PC-3 (cell line): ENCODE measurements around the gene MBD1. TPM values are rescaled to one million over a fixed set of nuclear protein-coding genes. Genes with fewer than 3 reads are reported as not detected.

Experiments
- ATAC-seq: fragments of 200-7000 bp; cut with Tn5 transposase; 2 replicates; pipeline ENCODE4 v1.9.1; 2020; ENCODE audit warnings: mild to moderate bottlenecking, moderate library complexity
- BruUV-seq: library from RNA; stranded (reverse); fragments of 400-500 nt; replicated peaks from 2 replicates; lab custom pipeline; 2021; lab: Mats Ljungman, UMichigan
- CTCF ChIA-PET: fragments of 300-600 bp; sonication (Branson Sonifier 250); formaldehyde crosslinking; loops from one replicate; lab custom pipeline; 2022; ENCODE audit warnings: antibody characterized with exemption; lab: Charles Lee
- POLR2A ChIA-PET: fragments of 300-600 bp; sonication (Branson Sonifier 250); formaldehyde crosslinking; loops from one replicate; lab custom pipeline; 2022; ENCODE audit warnings: antibody characterized with exemption; ENCODE audit not compliant: unreplicated experiment; lab: Charles Lee
- DNase-seq: peaks from one replicate; pipeline ENCODE4 v3.0.0-alpha.2; 2015
- H2AFZ ChIP-seq: fragments of 300-600 bp; sonication (generic); 2 replicates; pipeline ENCODE4 v1.6.0; 2016; ENCODE audit warnings: antibody characterized with exemption, low read length
- H3F3A ChIP-seq: fragments of 300-600 bp; sonication (generic); one replicate; pipeline ENCODE4 v1.6.0; 2017; ENCODE audit warnings: antibody characterized with exemption, low read length, control low read depth, mild to moderate bottlenecking; ENCODE audit not compliant: unreplicated experiment
- H3K27ac ChIP-seq: fragments of 300-600 bp; sonication (generic); 2 replicates; pipeline ENCODE4 v1.5.1; 2016; ENCODE audit warnings: mild to moderate bottlenecking, low read length
- H3K27me3 ChIP-seq: fragments of 300-600 bp; sonication (generic); 2 replicates; pipeline ENCODE4 v1.6.1; 2016; ENCODE audit warnings: low read length, mixed read lengths
- H3K36me3 ChIP-seq: fragments of 300-600 bp; sonication (generic); 2 replicates; pipeline ENCODE4 v1.6.1; 2016; ENCODE audit warnings: low read depth, mixed run types, low read length, mixed read lengths
- H3K4me1 ChIP-seq: fragments of 300-600 bp; sonication (generic); 2 replicates; pipeline ENCODE4 v1.5.1; 2016; ENCODE audit warnings: low read length; ENCODE audit not compliant: insufficient read depth
- H3K4me2 ChIP-seq: fragments of 300-600 bp; sonication (generic); 2 replicates; pipeline ENCODE4 v1.6.0; 2016; ENCODE audit warnings: low read length
- H3K4me3 ChIP-seq: fragments of 300-600 bp; sonication (generic); 2 replicates; pipeline ENCODE4 v1.5.1; 2016; ENCODE audit warnings: mild to moderate bottlenecking, low read length, mixed read lengths
- H3K79me2 ChIP-seq: fragments of 300-600 bp; sonication (generic); 2 replicates; pipeline ENCODE4 v1.6.1; 2017; ENCODE audit warnings: low read length, mixed read lengths
- H3K9ac ChIP-seq: fragments of 300-600 bp; sonication (generic); 2 replicates; pipeline ENCODE4 v1.6.0; 2016; ENCODE audit warnings: mild to moderate bottlenecking, low read length
- H3K9me2 ChIP-seq: fragments of 300-600 bp; sonication (generic); replicated peaks from 2 replicates; pipeline ENCODE4 v1.6.1; 2016; ENCODE audit warnings: mixed run types, low read length, mixed read lengths
- H3K9me3 ChIP-seq: fragments of 300-600 bp; sonication (generic); 2 replicates; pipeline ENCODE4 v1.6.1; 2016; ENCODE audit warnings: low read length, mixed read lengths
- H4K20me1 ChIP-seq: fragments of 300-600 bp; sonication (generic); 2 replicates; pipeline ENCODE4 v1.6.1; 2016; ENCODE audit warnings: low read length, mixed read lengths
- EZH2 ChIP-seq: fragments of 300-600 bp; sonication (generic); IDR thresholded peaks from one replicate; pipeline ENCODE4 v1.6.1; 2017; ENCODE audit warnings: antibody characterized with exemption, mild to moderate bottlenecking, low read length; ENCODE audit not compliant: unreplicated experiment
- EZH2phosphoT487 ChIP-seq: fragments of 300-600 bp; sonication (generic); IDR thresholded peaks from 2 replicates; pipeline ENCODE4 v1.6.1; 2018; ENCODE audit warnings: mild to moderate bottlenecking, antibody characterized with exemption, low read length, borderline replicate concordance
- intact Hi-C: fragments of 100-400 bp; cut with micrococcal nuclease; formaldehyde crosslinking; loops from 2 replicates; pipeline ENCODE4 v1.9.0; 2023
- total RNA-seq: library from RNA; depleted of rRNA; stranded (reverse); fragments of >200 nt; gene quantifications from 2 replicates; pipeline ENCODE4 v1.2.3, GENCODE V29; 2014
- TF ChIP-seq, protein P1 (sequence below): fragments of 300-600 bp; sonication (generic); conservative IDR thresholded peaks from 2 replicates; pipeline ENCODE4 v1.5.1; 2017; ENCODE audit warnings: antibody characterized with exemption, low read depth, mild to moderate bottlenecking, low read length

The MBD1 gene
- total RNA-seq, 1 experiment from 2014 or later, result 30.2 TPM

DNA sequence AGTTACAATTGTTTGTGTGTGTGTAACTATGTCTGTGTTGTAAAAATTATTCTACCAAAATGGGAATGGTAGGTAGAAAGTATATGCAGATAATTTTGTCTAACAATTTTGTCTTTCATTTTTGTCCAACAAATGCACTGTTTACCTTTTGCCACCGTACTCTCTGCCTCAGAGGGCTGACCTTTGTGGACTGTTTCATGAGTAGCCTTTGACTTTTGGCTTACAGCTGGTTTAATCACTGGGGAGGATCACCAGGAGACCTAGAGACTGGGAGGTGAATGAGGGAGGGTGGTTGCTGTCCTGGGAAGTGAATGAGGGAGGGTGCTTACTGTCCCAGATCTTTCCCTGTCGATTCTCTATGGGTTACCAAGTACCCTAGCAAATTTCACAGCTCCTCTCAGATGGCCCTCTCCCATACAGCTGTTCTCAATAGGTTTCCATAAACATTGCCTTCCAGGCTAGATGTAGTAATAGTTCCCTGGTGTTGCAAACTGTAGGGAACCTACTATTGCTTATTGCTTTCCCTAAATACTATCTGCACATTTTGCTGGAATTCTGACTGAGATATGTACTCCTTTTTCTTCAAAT lies 32.6 kb upstream of the MBD1 start:
- ChIA-PET POLR2A (no interaction called here), CTCF (no interaction called here)
- TF ChIP-seq EZH2, result no peak
- Histone ChIP-seq H3K27ac (no peak overlapping the region), H2AFZ (no peak overlapping the region), H3K9ac (no peak overlapping the region), H3F3A (no peaks in the 10 kb centered on the region), H3K9me2 (no peaks in the 10 kb centered on the region), H3K4me3 (no peak overlapping the region), H3K36me3 (no peaks in the 10 kb centered on the region), H3K27me3 (no peaks in the 10 kb centered on the region), H3K79me2 (no peaks in the 10 kb centered on the region), H3K4me2 (no peak overlapping the region), H4K20me1 (no peaks in the 10 kb centered on the region), H3K4me1 (no peaks in the 10 kb centered on the region), H3K9me3 (no peaks in the 10 kb centered on the region)
- DNase-seq, result no peak
- no peak for ATAC-seq
- intact Hi-C loops, result no loop called here
- no TSS peak for BruUV-seq

DNA sequence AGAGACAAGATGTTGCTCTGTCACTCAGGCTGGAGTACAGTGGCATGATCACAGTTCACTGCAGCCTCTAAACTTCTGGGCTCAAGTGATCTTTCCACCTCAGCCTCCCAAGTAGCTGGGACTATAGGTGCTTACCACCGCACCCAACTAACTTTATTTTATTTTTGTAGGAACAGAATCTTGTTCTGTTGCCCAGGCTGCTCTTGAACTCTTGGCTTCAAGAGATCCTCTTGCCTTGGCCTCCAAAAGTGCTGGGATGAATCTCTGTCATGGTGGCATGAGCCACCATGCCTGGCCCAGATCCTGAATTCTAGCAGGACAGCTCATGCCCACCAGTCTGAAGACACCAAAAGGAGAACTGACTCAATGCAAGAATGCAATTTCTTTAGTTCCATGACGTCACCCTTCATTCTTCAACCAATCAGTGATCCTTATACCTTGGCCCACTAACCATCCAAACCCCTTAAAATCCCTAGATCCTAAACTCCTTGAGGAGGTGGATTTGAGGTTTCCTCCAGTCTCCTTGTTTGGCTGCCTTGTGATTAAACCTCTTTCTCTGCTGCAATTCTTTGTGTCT lies 31.8 kb upstream of the MBD1 start:
- Histone ChIP-seq H3K4me1 (no peaks in the 10 kb centered on the region), H3K27ac (no peak overlapping the region), H3K9me3 (no peaks in the 10 kb centered on the region), H3K4me3 (no peak overlapping the region), H3K79me2 (no peaks in the 10 kb centered on the region), H3K36me3 (no peaks in the 10 kb centered on the region), H3F3A (no peaks in the 10 kb centered on the region), H3K4me2 (no peak overlapping the region), H3K27me3 (no peaks in the 10 kb centered on the region), H4K20me1 (no peaks in the 10 kb centered on the region), H3K9me2 (no peaks in the 10 kb centered on the region), H3K9ac (no peak overlapping the region), H2AFZ (no peak overlapping the region)
- no TSS peak for BruUV-seq
- TF ChIP-seq EZH2 (no peak), EZH2phosphoT487 (no peak)
- TF ChIP-seq, protein P1, sequence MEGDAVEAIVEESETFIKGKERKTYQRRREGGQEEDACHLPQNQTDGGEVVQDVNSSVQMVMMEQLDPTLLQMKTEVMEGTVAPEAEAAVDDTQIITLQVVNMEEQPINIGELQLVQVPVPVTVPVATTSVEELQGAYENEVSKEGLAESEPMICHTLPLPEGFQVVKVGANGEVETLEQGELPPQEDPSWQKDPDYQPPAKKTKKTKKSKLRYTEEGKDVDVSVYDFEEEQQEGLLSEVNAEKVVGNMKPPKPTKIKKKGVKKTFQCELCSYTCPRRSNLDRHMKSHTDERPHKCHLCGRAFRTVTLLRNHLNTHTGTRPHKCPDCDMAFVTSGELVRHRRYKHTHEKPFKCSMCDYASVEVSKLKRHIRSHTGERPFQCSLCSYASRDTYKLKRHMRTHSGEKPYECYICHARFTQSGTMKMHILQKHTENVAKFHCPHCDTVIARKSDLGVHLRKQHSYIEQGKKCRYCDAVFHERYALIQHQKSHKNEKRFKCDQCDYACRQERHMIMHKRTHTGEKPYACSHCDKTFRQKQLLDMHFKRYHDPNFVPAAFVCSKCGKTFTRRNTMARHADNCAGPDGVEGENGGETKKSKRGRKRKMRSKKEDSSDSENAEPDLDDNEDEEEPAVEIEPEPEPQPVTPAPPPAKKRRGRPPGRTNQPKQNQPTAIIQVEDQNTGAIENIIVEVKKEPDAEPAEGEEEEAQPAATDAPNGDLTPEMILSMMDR, result no peak
- ChIA-PET CTCF (no interaction called here), POLR2A (no interaction called here)
- DNase-seq (no peak), ATAC-seq (no peak)
- intact Hi-C loops, result no loop called here

DNA sequence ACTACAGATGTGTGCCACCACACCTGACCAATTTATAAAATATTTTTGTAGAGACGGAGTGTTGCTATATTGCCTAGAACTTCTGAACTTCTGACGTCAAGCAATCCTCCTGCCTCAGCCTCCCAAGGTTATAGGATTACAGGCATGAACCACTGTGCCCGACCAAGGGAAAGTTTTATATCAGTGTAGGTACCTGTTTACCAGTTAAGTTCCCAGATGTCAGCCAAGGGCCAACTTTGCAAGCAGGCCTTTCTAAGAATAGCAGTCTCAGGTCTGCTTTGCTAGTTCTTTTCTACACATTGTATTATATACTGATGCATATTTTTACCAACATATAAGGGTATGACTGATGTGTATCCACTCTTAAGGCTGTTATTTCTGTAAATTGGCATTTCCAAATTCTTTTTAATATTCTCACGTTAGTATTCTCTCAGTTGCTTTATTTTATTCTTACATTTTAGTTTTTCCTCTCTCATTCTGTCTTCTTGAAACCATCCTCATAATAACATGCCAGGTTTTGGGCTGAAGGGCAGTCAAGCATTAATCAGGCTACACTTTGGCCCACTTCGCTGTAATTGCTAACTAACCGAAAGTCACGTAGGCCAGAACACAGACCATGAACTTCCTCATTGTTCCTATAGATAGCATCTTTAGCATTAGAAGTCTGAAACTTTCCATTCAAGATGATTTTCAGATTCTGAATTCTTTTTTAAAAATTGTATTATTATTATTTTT lies 31.1 kb upstream of the MBD1 start:
- no TSS peak for BruUV-seq
- DNase-seq (no peak), ATAC-seq (no peak)
- CTCF ChIA-PET, result no interaction called here
- no peak overlapping the region for H3K27ac ChIP-seq
- POLR2A ChIA-PET, result no interaction called here
- H3K4me2 ChIP-seq, result no peak overlapping the region
- no peak overlapping the region for H2AFZ ChIP-seq
- H3K4me3 ChIP-seq, result no peak overlapping the region
- H4K20me1 ChIP-seq, result no peaks in the 10 kb centered on the region
- H3K9ac ChIP-seq, result no peak overlapping the region
- H3K4me1 ChIP-seq, result no peaks in the 10 kb centered on the region
- H3K9me3 ChIP-seq, result no peaks in the 10 kb centered on the region
- TF ChIP-seq, protein P1, result no peak
- no peak for TF ChIP-seq EZH2phosphoT487
- TF ChIP-seq EZH2, result no peak
- no peaks in the 10 kb centered on the region for H3K79me2 ChIP-seq
- H3K36me3 ChIP-seq, result no peaks in the 10 kb centered on the region
- no peaks in the 10 kb centered on the region for H3K27me3 ChIP-seq
- no peaks in the 10 kb centered on the region for H3F3A ChIP-seq
- intact Hi-C loops, result no loop called here
- no peaks in the 10 kb centered on the region for H3K9me2 ChIP-seq
